Trophoblast cell (in vitro differentiated cells and primary cell): ENCODE data around the gene TYMP. TPM values are rescaled to one million over a fixed set of nuclear protein-coding genes. Genes with fewer than 3 reads are reported as not detected.
A peak's percentile ranks its signal among the peaks of the same experiment; 100 is the strongest.

Source experiments
- DNase-seq, 2 donors: peaks; one replicate each; pipeline ENCODE4 v3.0.0-alpha.2; 2016
- H2AFZ ChIP-seq: 2 replicates; pipeline ENCODE4 v1.6.1; 2013; ENCODE audit warnings: low read length, moderate library complexity, mild to moderate bottlenecking; ENCODE audit not compliant: insufficient read depth, poor library complexity
- H2AK5ac ChIP-seq: 2 replicates; pipeline ENCODE4 v1.6.1; 2013; ENCODE audit warnings: mild to moderate bottlenecking, low read length
- H2BK120ac ChIP-seq: 2 replicates; pipeline ENCODE4 v1.6.1; 2013; ENCODE audit warnings: low read length, mild to moderate bottlenecking, moderate library complexity; ENCODE audit not compliant: insufficient read depth, poor library complexity
- H2BK12ac ChIP-seq: 2 replicates; pipeline ENCODE4 v1.6.1; 2013; ENCODE audit warnings: mild to moderate bottlenecking, low read length, moderate library complexity
- H2BK5ac ChIP-seq: 2 replicates; pipeline ENCODE4 v1.6.1; 2013; ENCODE audit warnings: low read length, low read depth, moderate library complexity, mild to moderate bottlenecking; ENCODE audit not compliant: poor library complexity
- H3K14ac ChIP-seq: 2 replicates; pipeline ENCODE4 v1.6.1; 2013; ENCODE audit warnings: mild to moderate bottlenecking, low read length
- H3K18ac ChIP-seq: 2 replicates; pipeline ENCODE4 v1.6.1; 2013; ENCODE audit warnings: mild to moderate bottlenecking, low read length
- H3K23ac ChIP-seq: 2 replicates; pipeline ENCODE4 v1.6.1; 2013; ENCODE audit warnings: low read length
- H3K27ac ChIP-seq: 2 replicates; pipeline ENCODE4 v1.5.1; 2013; ENCODE audit warnings: low read depth, mild to moderate bottlenecking, inconsistent platforms, low read length, moderate library complexity
- H3K27me3 ChIP-seq: 2 replicates; pipeline ENCODE4 v1.6.1; 2013; ENCODE audit warnings: inconsistent platforms, mild to moderate bottlenecking, low read length, moderate library complexity; ENCODE audit not compliant: insufficient read depth
- H3K36me3 ChIP-seq, 2 experiments: 1 replicate in 1 of 2; 2 replicates in 1 of 2; pipeline ENCODE4 v1.6.1; 2013; ENCODE audit warnings: low read length in 2 of 2, mild to moderate bottlenecking in 2 of 2, moderate library complexity in 1 of 2; ENCODE audit not compliant: insufficient read depth in 2 of 2, control insufficient read depth in 1 of 2
- H3K4ac ChIP-seq: 2 replicates; pipeline ENCODE4 v1.6.1; 2013; ENCODE audit warnings: low read depth, mild to moderate bottlenecking, low read length, moderate library complexity
- H3K4me1 ChIP-seq, 2 experiments: 1 replicate in 1 of 2; 2 replicates in 1 of 2; pipeline ENCODE4 v1.6.1; 2013; ENCODE audit warnings: low read length in 2 of 2, mild to moderate bottlenecking in 2 of 2, moderate library complexity in 1 of 2; ENCODE audit not compliant: insufficient read depth in 2 of 2, control insufficient read depth in 1 of 2
- H3K4me2 ChIP-seq: 2 replicates; pipeline ENCODE4 v1.6.1; 2013; ENCODE audit warnings: inconsistent platforms, mild to moderate bottlenecking, low read length, moderate library complexity
- H3K4me3 ChIP-seq: 2 replicates; pipeline ENCODE4 v1.5.1; 2013; ENCODE audit warnings: mild to moderate bottlenecking, low read depth, low read length, inconsistent platforms
- H3K79me1 ChIP-seq: one replicate; pipeline ENCODE4 v1.6.1; 2013; ENCODE audit warnings: low read length
- H3K79me2 ChIP-seq: 2 replicates; pipeline ENCODE4 v1.6.1; 2013; ENCODE audit warnings: low read length, mild to moderate bottlenecking; ENCODE audit not compliant: control insufficient read depth, insufficient read depth, poor library complexity
- H3K9ac ChIP-seq: 2 replicates; pipeline ENCODE4 v1.6.1; 2013; ENCODE audit warnings: mild to moderate bottlenecking, low read length
- H3K9me3 ChIP-seq: 2 replicates; pipeline ENCODE4 v1.6.1; 2013; ENCODE audit warnings: low read depth, mild to moderate bottlenecking, control low read depth, inconsistent platforms, low read length; ENCODE audit not compliant: insufficient read depth
- H4K12ac ChIP-seq: 2 replicates; pipeline ENCODE4 v1.6.1; 2013; ENCODE audit warnings: low read depth, mild to moderate bottlenecking, low read length, moderate library complexity
- H4K8ac ChIP-seq: 2 replicates; pipeline ENCODE4 v1.6.1; 2013; ENCODE audit warnings: low read depth, mild to moderate bottlenecking, low read length, moderate library complexity
- H4K91ac ChIP-seq: one replicate; pipeline ENCODE4 v1.6.1; 2013; ENCODE audit warnings: low read depth, mild to moderate bottlenecking, low read length, moderate library complexity
- WGBS: extraction: QIAGEN DNeasy Blood & Tissue Kit; methylation state at CpG from one replicate; pipeline ENCODE4 v1.1.7; 2013; ENCODE audit warnings: missing lambda C conversion rate; ENCODE audit not compliant: insufficient read length, insufficient coverage; ENCODE audit errors: extremely low coverage; 5-methylcytosine and 5-hydroxymethylcytosine counted together
- polyA plus RNA-seq: library from polyadenylated mRNA; stranded (reverse); fragments of 200-250 nt; gene quantifications from 2 replicates; pipeline ENCODE4 v1.2.3, GENCODE V29; 2013

TYMP gene
- 19.5 and 20.6 TPM in 2 replicates for polyA plus RNA-seq

GRCh38 chr22:50529897-50530579 is at the start of gene TYMP:
Gene TYMP (minus strand): TSS chr22:50530012. CDS start chr22:50529709, 303 bp downstream.
- Histone ChIP-seq H4K91ac (peak within 1 kb of the TSS; percentile 98), H2AK5ac (peak within 1 kb of the TSS; percentile 80), H2BK12ac (peak within 1 kb of the TSS; percentile 63), H3K36me3 (no peaks in the 10 kb centered on the region), H3K14ac (peak within 1 kb of the TSS; percentile 81), H3K4me1 (peaks cover 27 to 50% of the 10 kb centered on the region in 2 experiments), H2BK5ac (peak within 1 kb of the TSS; percentile 65), H2AFZ (peak within 1 kb of the TSS; percentile 67), H3K4ac (peak within 1 kb of the TSS; percentile 67), H3K4me2 (peak within 1 kb of the TSS; percentile 84), H3K18ac (peak within 1 kb of the TSS; percentile 89), H3K27ac (peak within 1 kb of the TSS; percentile 80), H3K4me3 (peak within 1 kb of the TSS; percentile 55), H3K23ac (no peak within 1 kb of the TSS), H3K27me3 (no peaks in the 10 kb centered on the region), H3K9ac (peak within 1 kb of the TSS; percentile 44), H2BK120ac (peak within 1 kb of the TSS; percentile 73), H3K9me3 (no peaks in the 10 kb centered on the region), H3K79me2 (peaks cover 26% of the 10 kb centered on the region), H3K79me1 (peaks cover 55% of the 10 kb centered on the region), H4K12ac (peak within 1 kb of the TSS; percentile 57), H4K8ac (peak within 1 kb of the TSS; percentile 92)
- DNase-seq, result peak; percentile 86 to 92
- WGBS, result no CpG with 5 or more reads among the region's 92 CpGs

- Histone ChIP-seq H3K27ac (no peak overlapping the region), H4K8ac (no peak overlapping the region), H4K12ac (no peak overlapping the region), H4K91ac (no peak overlapping the region), H3K18ac (no peak overlapping the region), H3K36me3 (peaks cover 46 to 49% of the 10 kb centered on the region in 2 experiments), H2BK120ac (no peak overlapping the region), H3K23ac (no peak overlapping the region), H2BK12ac (no peak overlapping the region), H3K4ac (no peak overlapping the region), H3K79me2 (peaks cover 8% of the 10 kb centered on the region), H3K4me1 (peaks cover 11 to 13% of the 10 kb centered on the region in 2 experiments), H2AK5ac (no peak overlapping the region), H3K4me3 (peak overlapping the region; percentile 7), H2AFZ (no peak overlapping the region), H2BK5ac (no peak overlapping the region), H3K9ac (no peak overlapping the region), H3K4me2 (no peak overlapping the region), H3K14ac (no peak overlapping the region), H3K79me1 (peaks cover 8% of the 10 kb centered on the region), H3K27me3 (no peaks in the 10 kb centered on the region), H3K9me3 (peaks cover 2% of the 10 kb centered on the region)
- WGBS, result no CpG with 5 or more reads among the region's 8 CpGs
- DNase-seq, result no peak
Observed at GRCh38 chr22:50578776-50579310, 49.0 kb upstream of the TYMP start.

GRCh38 chr22:50577987-50578775 is 48.4 kb upstream of the TYMP start, which contains the start of gene CPT1B:
Gene CPT1B (minus strand): TSS chr22:50578427. CDS start chr22:50577915, 512 bp downstream.
- WGBS, result no CpG with 5 or more reads among the region's 63 CpGs
- Histone ChIP-seq H3K27ac (no peak within 1 kb of the TSS), H3K27me3 (no peaks in the 10 kb centered on the region)

GRCh38 chr22:50577697-50577986 is 47.8 kb upstream of the TYMP start:
- no peak overlapping the region for H3K4me3 ChIP-seq

More at GRCh38 chr22:50577987-50578775, 48.4 kb upstream of the TYMP start, which contains the start of gene CPT1B:
- H3K23ac ChIP-seq, result no peak within 1 kb of the TSS
- no peak within 1 kb of the TSS for H3K9ac ChIP-seq
- peak in 1 of 2 donors; percentile 30 for DNase-seq
- H3K18ac ChIP-seq, result no peak within 1 kb of the TSS
- no peak within 1 kb of the TSS for H2BK120ac ChIP-seq
- no peak within 1 kb of the TSS for H2AK5ac ChIP-seq
- H3K79me1 ChIP-seq, result peaks cover 7% of the 10 kb centered on the region
- H3K4me3 ChIP-seq, result peak within 1 kb of the TSS; percentile 7
- no peak within 1 kb of the TSS for H4K91ac ChIP-seq
- H4K8ac ChIP-seq, result no peak within 1 kb of the TSS
- no peak within 1 kb of the TSS for H3K14ac ChIP-seq
- no peak within 1 kb of the TSS for H3K4me2 ChIP-seq
- H3K36me3 ChIP-seq, result peaks cover 52 to 56% of the 10 kb centered on the region in 2 experiments
- peaks cover 7 to 8% of the 10 kb centered on the region in 2 experiments for H3K4me1 ChIP-seq
- H2BK12ac ChIP-seq, result no peak within 1 kb of the TSS
- H4K12ac ChIP-seq, result no peak within 1 kb of the TSS
- H3K79me2 ChIP-seq, result peaks cover 7% of the 10 kb centered on the region
- H3K9me3 ChIP-seq, result peaks cover 2% of the 10 kb centered on the region
- no peak within 1 kb of the TSS for H2BK5ac ChIP-seq
- no peak within 1 kb of the TSS for H3K4ac ChIP-seq
- H2AFZ ChIP-seq, result no peak within 1 kb of the TSS

More at GRCh38 chr22:50577697-50577986, 47.8 kb upstream of the TYMP start:
- H3K79me1 ChIP-seq, result peaks cover 4% of the 10 kb centered on the region
- H4K91ac ChIP-seq, result no peak overlapping the region
- H4K12ac ChIP-seq, result no peak overlapping the region
- H3K79me2 ChIP-seq, result peaks cover 5% of the 10 kb centered on the region
- H4K8ac ChIP-seq, result no peak overlapping the region
- H3K4me2 ChIP-seq, result no peak overlapping the region
- no peak overlapping the region for H2AK5ac ChIP-seq
- H3K4me1 ChIP-seq, result peaks cover 7% of the 10 kb centered on the region in 2 experiments
- H3K27ac ChIP-seq, result no peak overlapping the region
- no peak overlapping the region for H2BK12ac ChIP-seq
- H3K4ac ChIP-seq, result no peak overlapping the region
- no CpG with 5 or more reads among the region's 23 CpGs for WGBS
- peaks cover 2% of the 10 kb centered on the region for H3K9me3 ChIP-seq
- no peaks in the 10 kb centered on the region for H3K27me3 ChIP-seq
- peaks cover 58 to 61% of the 10 kb centered on the region in 2 experiments for H3K36me3 ChIP-seq
- no peak overlapping the region for H3K14ac ChIP-seq
- H2BK5ac ChIP-seq, result no peak overlapping the region
- no peak overlapping the region for H3K23ac ChIP-seq
- no peak overlapping the region for H3K18ac ChIP-seq
- H2BK120ac ChIP-seq, result no peak overlapping the region
- no peak overlapping the region for H2AFZ ChIP-seq
- no peak overlapping the region for H3K9ac ChIP-seq
- DNase-seq, result no peak
